GM13976 (cell line): ENCODE measurements around the gene PNRC1.
A peak's percentile ranks its signal among the peaks of the same experiment; 100 is the strongest.
"Not testable (repeated sequence)": the region's sequence is repeated elsewhere in the genome, so short reads cannot be mapped to it uniquely, and the experiment has no call there.

ENCODE experiments used
- DNase-seq: peaks from one replicate; pipeline ENCODE4 v3.0.0; 2012; ENCODE audit warnings: low spot score
- in situ Hi-C: fragments of 300-500 bp; cut with MboI; formaldehyde crosslinking; loops from one replicate; pipeline ENCODE4 v1.12.0; 2022; ENCODE audit warnings: low sequenced_read_pairs, mixed read lengths, inconsistent platforms; ENCODE audit not compliant: unreplicated experiment
- TF ChIP-seq, protein P1 (sequence below): IDR thresholded peaks from 2 replicates; pipeline ENCODE4 v1.5.1; 2012; ENCODE audit warnings: borderline replicate concordance, mild to moderate bottlenecking; ENCODE audit not compliant: insufficient read depth; ENCODE audit errors: extremely low read depth, missing control alignments, control extremely low read depth

Gene PNRC1

DNA sequence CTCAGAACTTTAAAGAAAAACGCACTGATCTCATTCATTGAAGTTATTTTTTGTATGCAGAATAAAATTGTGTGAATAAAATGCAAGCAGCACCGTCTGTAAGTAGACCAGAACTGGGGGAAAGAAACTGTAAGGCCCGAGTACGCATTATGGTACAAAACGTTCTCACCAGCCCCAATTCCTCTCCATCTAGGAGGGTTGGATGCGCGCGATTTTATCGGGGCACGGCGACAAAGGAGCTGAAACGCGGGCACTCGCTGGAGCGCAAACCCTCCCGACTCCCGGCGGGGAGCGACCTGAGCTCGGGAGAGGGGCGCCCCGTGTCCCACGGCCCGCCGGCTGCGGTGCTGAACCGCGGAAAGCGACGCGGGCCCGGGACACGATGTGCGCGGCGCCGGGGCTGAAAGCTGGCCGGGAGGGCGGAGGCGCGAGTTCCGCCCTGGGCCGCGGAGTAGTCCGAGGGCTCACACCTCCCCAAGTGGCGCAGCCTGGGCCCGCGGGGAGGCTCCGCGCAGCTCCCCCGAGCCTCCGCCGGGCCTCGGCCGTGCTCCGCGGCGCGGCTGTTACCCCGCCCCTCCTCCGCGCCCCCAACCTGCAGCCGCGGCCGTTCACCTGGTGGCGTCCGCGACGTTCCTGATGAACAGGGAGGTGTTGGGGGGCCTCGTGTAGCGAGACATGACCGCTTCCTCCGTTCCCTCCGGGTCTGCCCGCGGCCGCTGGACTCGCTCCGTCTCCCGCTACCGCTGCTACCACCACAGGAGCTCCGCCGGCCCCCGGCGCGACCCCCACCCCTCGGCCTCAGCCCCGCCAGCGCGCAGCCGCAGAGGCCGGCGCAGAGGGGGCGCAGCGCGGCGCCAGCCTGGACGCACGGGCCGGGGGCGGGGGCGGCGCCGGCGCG lies 36.9 kb downstream of the PNRC1 start, which contains the start of gene SRSF12:
SRSF12 (minus strand) TSS at position 861 of the 898 bp plus-strand sequence; CDS start at position 677, 184 bp downstream.
- DNase-seq = peak; percentile 89
- in situ Hi-C loops = no loop called here
- TF ChIP-seq, protein P1, sequence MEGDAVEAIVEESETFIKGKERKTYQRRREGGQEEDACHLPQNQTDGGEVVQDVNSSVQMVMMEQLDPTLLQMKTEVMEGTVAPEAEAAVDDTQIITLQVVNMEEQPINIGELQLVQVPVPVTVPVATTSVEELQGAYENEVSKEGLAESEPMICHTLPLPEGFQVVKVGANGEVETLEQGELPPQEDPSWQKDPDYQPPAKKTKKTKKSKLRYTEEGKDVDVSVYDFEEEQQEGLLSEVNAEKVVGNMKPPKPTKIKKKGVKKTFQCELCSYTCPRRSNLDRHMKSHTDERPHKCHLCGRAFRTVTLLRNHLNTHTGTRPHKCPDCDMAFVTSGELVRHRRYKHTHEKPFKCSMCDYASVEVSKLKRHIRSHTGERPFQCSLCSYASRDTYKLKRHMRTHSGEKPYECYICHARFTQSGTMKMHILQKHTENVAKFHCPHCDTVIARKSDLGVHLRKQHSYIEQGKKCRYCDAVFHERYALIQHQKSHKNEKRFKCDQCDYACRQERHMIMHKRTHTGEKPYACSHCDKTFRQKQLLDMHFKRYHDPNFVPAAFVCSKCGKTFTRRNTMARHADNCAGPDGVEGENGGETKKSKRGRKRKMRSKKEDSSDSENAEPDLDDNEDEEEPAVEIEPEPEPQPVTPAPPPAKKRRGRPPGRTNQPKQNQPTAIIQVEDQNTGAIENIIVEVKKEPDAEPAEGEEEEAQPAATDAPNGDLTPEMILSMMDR = no peak

DNA sequence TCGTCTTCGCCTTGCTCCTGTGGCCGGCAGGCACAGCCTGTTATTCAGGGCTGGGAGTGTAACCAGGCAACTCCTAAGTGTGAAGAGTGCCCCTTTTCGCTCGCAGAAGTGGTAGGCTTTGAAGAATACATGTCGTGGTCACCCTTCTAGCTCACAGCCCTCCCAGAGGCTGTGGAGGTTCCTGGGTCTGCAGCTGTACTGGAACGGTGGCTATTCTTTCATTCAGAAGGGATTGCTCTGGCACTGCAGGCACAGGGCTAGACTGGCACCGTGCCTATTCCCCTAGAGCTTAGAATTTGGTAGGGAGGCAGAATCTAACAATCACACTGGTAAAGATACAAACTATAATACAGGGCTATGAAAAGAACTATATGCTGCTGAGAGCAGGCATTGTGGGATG lies 38.4 kb downstream of the PNRC1 start:
- DNase-seq = no peak
- TF ChIP-seq, protein P1 = no peak
- in situ Hi-C loops = no loop called here

DNA sequence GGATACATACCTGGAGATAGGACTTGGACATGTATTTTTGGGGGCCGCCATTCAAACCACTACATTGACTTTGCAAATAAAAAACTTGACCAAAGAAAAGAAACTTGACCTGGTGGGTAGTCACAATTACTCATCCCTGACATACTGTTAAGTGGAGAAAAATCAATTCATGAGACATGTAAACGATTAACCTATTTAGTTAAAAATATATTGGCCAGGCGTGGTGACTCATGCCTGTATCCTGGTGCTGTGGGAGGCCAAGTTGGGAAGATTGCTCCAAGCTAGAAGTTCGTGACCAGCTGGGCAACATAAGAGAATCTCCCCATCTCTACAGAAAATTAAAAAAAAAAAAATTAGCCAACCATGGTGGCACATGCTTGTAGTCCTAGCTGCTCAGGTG lies 39.8 kb downstream of the PNRC1 start:
- in situ Hi-C loops = no loop called here

DNA sequence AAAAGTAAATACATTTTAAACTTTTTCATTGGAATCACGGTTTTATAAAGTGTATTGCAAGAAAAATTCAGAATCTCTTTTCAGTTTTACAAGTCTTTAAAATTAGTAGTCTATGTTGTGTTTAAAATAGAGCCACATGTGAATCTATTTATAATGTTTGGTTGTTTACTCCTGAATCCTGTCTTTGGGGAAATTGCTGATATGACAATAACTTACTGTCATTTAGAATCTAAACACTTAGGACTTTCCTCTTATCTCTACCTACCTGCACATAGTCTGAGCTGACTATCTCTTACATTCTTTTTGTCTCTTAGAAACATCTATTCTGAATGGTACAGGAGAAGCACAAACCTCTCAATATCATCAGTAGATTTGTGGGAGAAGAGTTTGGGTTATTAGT lies 41.4 kb downstream of the PNRC1 start:
- DNase-seq = no peak
- TF ChIP-seq, protein P1 = no peak
- in situ Hi-C loops = no loop called here

More for the DNA sequence above, 39.8 kb downstream of the PNRC1 start:
- no peak for DNase-seq
- TF ChIP-seq, protein P1 = no peak

DNA sequence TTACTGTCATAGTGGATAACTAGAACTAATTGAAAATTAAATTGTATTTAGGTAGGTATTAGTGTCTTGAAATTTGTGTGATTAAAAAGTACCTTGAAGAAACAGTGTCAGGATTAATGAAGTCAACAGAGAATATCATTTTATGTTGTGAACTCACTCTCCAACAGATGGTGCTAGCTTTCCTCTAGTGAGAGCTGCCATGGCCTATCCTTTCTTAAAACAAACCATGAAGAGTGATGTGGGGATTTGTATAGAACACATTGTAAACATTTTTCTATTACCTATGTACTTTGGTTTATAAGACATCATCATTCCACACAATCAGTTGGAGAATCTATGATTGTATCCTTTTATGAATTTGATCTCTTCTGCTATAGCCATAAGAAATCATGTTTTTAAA lies 42.1 kb downstream of the PNRC1 start:
- in situ Hi-C loops = no loop called here
- TF ChIP-seq, protein P1 = peak; percentile 32
- peak; percentile 62 for DNase-seq

DNA sequence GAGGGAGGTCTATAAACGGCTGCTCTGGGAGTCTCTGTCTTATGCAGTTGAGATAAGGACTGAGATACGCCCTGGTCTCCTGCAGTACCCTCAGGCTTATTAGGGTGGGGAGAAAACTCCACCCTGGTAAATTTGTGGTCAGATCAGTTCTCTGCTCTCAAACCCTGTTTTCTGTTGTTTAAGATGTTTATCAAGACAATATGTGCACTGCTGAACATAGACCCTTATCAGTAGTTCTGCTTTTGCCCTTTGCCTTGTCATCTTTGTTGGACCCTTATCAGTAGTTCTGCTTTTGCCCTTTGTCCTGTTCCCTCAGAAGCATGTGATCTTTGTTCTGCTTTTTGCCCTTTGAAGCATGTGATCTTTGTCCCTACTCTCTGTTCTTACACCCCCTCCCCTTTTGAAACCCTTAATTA lies 47.7 kb downstream of the PNRC1 start:
- in situ Hi-C loops, DNase-seq: not testable (repeated sequence)

DNA sequence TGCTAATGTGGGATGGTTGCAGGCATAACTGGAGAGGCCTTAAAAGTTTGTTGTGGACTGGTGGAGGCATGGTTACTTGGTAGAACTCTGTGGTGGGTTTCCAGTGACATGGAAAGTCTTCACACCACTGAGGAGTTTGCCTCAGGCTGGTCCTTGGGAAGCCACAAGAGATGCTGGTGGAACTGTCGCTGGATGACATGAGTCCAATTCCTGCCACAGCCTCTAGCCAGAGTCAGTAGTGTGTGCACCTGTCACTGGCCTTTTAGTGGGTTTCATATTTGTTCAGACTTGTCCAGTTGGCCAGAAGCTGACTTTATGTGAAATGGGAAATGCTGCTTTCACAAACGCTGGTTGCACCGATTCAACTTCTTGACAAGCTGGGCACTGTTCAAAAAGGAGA lies 51.0 kb downstream of the PNRC1 start:
- no peak for DNase-seq
- TF ChIP-seq, protein P1 = no peak
- in situ Hi-C loops = no loop called here
